ENCODE measurements around the gene JARID2. TPM values are rescaled to one million over a fixed set of nuclear protein-coding genes. Genes with fewer than 3 reads are reported as not detected.

JARID2 gene
- total and polyA plus RNA-seq, 10 of the 15 experiments (the other 5 are each of a cell fraction or from before 2014, with no cell fraction given) = 4.2 to 21.6 (median 11.7) TPM

GRCh38 chr6:15430186-15430585, 184.3 kb downstream of the JARID2 start (continued):
- TF ChIP-seq WRNIP1 (IDR thresholded peaks at IDR 0.05; ENCODE audit: borderline replicate concordance, low read depth, low read length) (no peak), NR2F1 (conservative IDR thresholded peaks at IDR 0.05) (no peak), BMI1 (IDR thresholded peaks at IDR 0.05; ENCODE audit: borderline replicate concordance) (no peak), ZZZ3 (IDR thresholded peaks at IDR 0.05; ENCODE audit: control insufficient read depth, insufficient read length, low read depth) (no peak), NR2C2 (IDR thresholded peaks at IDR 0.05; ENCODE audit: borderline replicate concordance, control insufficient read depth, insufficient read length, low read depth) (no peak), HCFC1 (IDR thresholded peaks at IDR 0.05; ENCODE audit: low read length) (no peak), RCOR1 (conservative IDR thresholded peaks at IDR 0.05; ENCODE audit: low read depth, low read length) (no peak), LARP7 (IDR thresholded peaks at IDR 0.05) (no peak)
- TF ChIP-seq, protein P1, sequence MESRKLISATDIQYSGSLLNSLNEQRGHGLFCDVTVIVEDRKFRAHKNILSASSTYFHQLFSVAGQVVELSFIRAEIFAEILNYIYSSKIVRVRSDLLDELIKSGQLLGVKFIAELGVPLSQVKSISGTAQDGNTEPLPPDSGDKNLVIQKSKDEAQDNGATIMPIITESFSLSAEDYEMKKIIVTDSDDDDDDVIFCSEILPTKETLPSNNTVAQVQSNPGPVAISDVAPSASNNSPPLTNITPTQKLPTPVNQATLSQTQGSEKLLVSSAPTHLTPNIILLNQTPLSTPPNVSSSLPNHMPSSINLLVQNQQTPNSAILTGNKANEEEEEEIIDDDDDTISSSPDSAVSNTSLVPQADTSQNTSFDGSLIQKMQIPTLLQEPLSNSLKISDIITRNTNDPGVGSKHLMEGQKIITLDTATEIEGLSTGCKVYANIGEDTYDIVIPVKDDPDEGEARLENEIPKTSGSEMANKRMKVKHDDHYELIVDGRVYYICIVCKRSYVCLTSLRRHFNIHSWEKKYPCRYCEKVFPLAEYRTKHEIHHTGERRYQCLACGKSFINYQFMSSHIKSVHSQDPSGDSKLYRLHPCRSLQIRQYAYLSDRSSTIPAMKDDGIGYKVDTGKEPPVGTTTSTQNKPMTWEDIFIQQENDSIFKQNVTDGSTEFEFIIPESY (IDR thresholded peaks at IDR 0.05) = no peak

GRCh38 chr6:15430931-15431405, 185.1 kb downstream of the JARID2 start:
- TF ChIP-seq E2F4 (IDR thresholded peaks at IDR 0.05; ENCODE audit: low read depth, low read length) (no peak), MYC (IDR thresholded peaks at IDR 0.05; ENCODE audit: insufficient read depth, insufficient read length, insufficient replicate concordance, low read length, severe bottlenecking) (no peak), SUPT20H (IDR thresholded peaks at IDR 0.05; ENCODE audit: borderline replicate concordance, control insufficient read depth, low read depth, low read length) (no peak), ZNF384 (IDR thresholded peaks at IDR 0.05; ENCODE audit: borderline replicate concordance, low read depth, low read length) (no peak)
- DNase-seq (ENCODE audit: low read depth, low spot score) = no peak
- H3K27ac ChIP-seq (ENCODE audit: control insufficient read depth, insufficient read depth) = no peak overlapping the region
- ChIA-PET POLR2A (interaction anchor here (1.6 to 3.2 kb wide), 2 partner anchors 9 to 27 kb away, joined by 4 to 26 read pairs; no protein-coding TSS in a partner anchor), CTCF (interaction anchor here (0.9 to 6.3 kb wide), 6 partner anchors 10 to 38 kb away, joined by 4 to 49 read pairs (median 8); no protein-coding TSS in a partner anchor), RAD21 (ENCODE audit: unreplicated experiment) (interaction anchor here (0.6 to 4.0 kb wide), 3 partner anchors 9 to 110 kb away, joined by 3 to 32 read pairs (median 5); no protein-coding TSS in a partner anchor), SMC1A (ENCODE audit: uncharacterized antibody, unreplicated experiment) (interaction anchor here (0.7 to 15.4 kb wide), 9 partner anchors 8 to 183 kb away, joined by 3 to 143 read pairs (median 3); no protein-coding TSS in a partner anchor)
- no peaks in the 10 kb centered on the region for H4K20me1 ChIP-seq (ENCODE audit: control insufficient read depth, insufficient read depth)
- FAIRE-seq = no peak
- H3K27me3 ChIP-seq (replicated peaks in 1 of 2; ENCODE audit: control insufficient read depth in 2 of 2, insufficient read depth in 2 of 2, low read length in 1 of 2) = no peaks in the 10 kb centered on the region
- H3K36me3 ChIP-seq (ENCODE audit: control insufficient read depth in 2 of 2, insufficient read depth in 2 of 2, low read length in 1 of 2) = peaks cover 2 to 4% of the 10 kb centered on the region in 2 experiments; a peak in 2 of 4 replicates
- intact Hi-C loops (cut with micrococcal nuclease; ENCODE audit: unreplicated experiment) (no loop called here), in situ Hi-C loops (cut with MboI) (no loop called here)
- no TSS peak for BruUV-seq (replicated peaks)
- H2AFZ ChIP-seq (ENCODE audit: control insufficient read depth, low read depth, low read length) = no peak overlapping the region
- no peak overlapping the region for H3K4me2 ChIP-seq (ENCODE audit: control insufficient read depth, insufficient read depth)
- no peak overlapping the region for H3K9ac ChIP-seq (ENCODE audit: control insufficient read depth, insufficient read depth, low read length)
- no peak overlapping the region for H3K4me3 ChIP-seq
- H3K79me2 ChIP-seq (ENCODE audit: control insufficient read depth, insufficient read depth, low read length) = peaks cover 96% of the 10 kb centered on the region
- ATAC-seq = no peak
- peaks cover 59% of the 10 kb centered on the region for H3K4me1 ChIP-seq (ENCODE audit: control insufficient read depth, insufficient read depth, low read length)
- 94% methylated on average over 6 of the region's 6 CpGs for WGBS (ENCODE audit: insufficient coverage, insufficient replicate concordance, low lambda C conversion rate, missing lambda C conversion rate)
- peaks cover 4% of the 10 kb centered on the region; the same call in 2 of the 3 replicates for H3K9me3 ChIP-seq (replicated peaks; ENCODE audit: control insufficient read depth, insufficient read depth, low read length)
